Stimulated activated CD4-positive, alpha-beta T cell treated with anti-CD3 and anti-CD28 coated beads, Interleukin-1b, Interleukin-23, amount 100 ng/mL, for 48 hours (primary cell): ENCODE measurements around the gene PRKN.

ENCODE experiments used
- DNase-seq: peaks from one replicate; pipeline ENCODE4 v3.0.0-alpha.2; 2020

PRKN gene

GRCh38 chr6:162220876-162221275 lies 506.7 kb downstream of the PRKN start:
- no peak for DNase-seq

GRCh38 chr6:162219266-162219665 lies 508.3 kb downstream of the PRKN start:
- no peak for DNase-seq

- no peak for DNase-seq
These were observed 509.6 kb downstream of the PRKN start for GRCh38 chr6:162217811-162218493.

- DNase-seq = no peak
These were observed 510.5 kb downstream of the PRKN start for GRCh38 chr6:162217058-162217457.

GRCh38 chr6:162211777-162212176 lies 515.8 kb downstream of the PRKN start:
- no peak for DNase-seq

- DNase-seq = no peak
These were observed 516.5 kb downstream of the PRKN start for GRCh38 chr6:162211022-162211421.

- no peak for DNase-seq
These were observed 524.3 kb downstream of the PRKN start for GRCh38 chr6:162203287-162203686.

- no peak for DNase-seq
These were observed 526.4 kb downstream of the PRKN start for GRCh38 chr6:162200945-162201690.

GRCh38 chr6:162200041-162200440 lies 527.5 kb downstream of the PRKN start:
- DNase-seq = no peak

GRCh38 chr6:162198925-162199324 lies 528.6 kb downstream of the PRKN start:
- DNase-seq = no peak

GRCh38 chr6:162198076-162198475 lies 529.5 kb downstream of the PRKN start:
- no peak for DNase-seq

- DNase-seq = no peak
These were observed 532.1 kb downstream of the PRKN start for GRCh38 chr6:162195441-162195840.

- no peak for DNase-seq
These were observed 536.6 kb downstream of the PRKN start for GRCh38 chr6:162190981-162191380.

GRCh38 chr6:162187168-162187935 lies 540.2 kb downstream of the PRKN start:
- no peak for DNase-seq

- no peak for DNase-seq
These were observed 543.1 kb downstream of the PRKN start for GRCh38 chr6:162184465-162184864.

- DNase-seq = no peak
These were observed 545.7 kb downstream of the PRKN start for GRCh38 chr6:162181741-162182401.

GRCh38 chr6:162181111-162181510 lies 546.5 kb downstream of the PRKN start:
- DNase-seq = no peak

GRCh38 chr6:162179196-162179951 lies 548.2 kb downstream of the PRKN start:
- no peak for DNase-seq

GRCh38 chr6:162178666-162179065 lies 548.9 kb downstream of the PRKN start:
- no peak for DNase-seq

- DNase-seq = no peak
These were observed 549.3 kb downstream of the PRKN start for GRCh38 chr6:162178266-162178665.

- no peak for DNase-seq
These were observed 549.8 kb downstream of the PRKN start for GRCh38 chr6:162177746-162178145.

- DNase-seq = no peak
These were observed 554.1 kb downstream of the PRKN start for GRCh38 chr6:162173466-162173865.
